Heart left ventricle (tissue), 16 donors: ENCODE measurements around the gene GPRC5A. TPM values are rescaled to one million over a fixed set of nuclear protein-coding genes. Genes with fewer than 3 reads are reported as not detected.

ENCODE experiments used
- ATAC-seq, 4 donors: fragments of 200-7000 bp; cut with Tn5 transposase; one replicate each; pipeline ENCODE4 v1.9.1; 2020 to 2022; ENCODE audit warnings: moderate library complexity in 4 of 4, mild to moderate bottlenecking in 3 of 4, moderate number of reproducible peaks in 1 of 4
- DNase-seq, 5 donors: peaks; one replicate each; pipeline ENCODE4 v3.0.0-alpha.2; 2020
- H3K27ac ChIP-seq, 12 donors: fragments of 200-600 bp; sonication (generic) in 4 of 12; one replicate each; pipeline versions ENCODE4 v1.5.0 to v1.8.0; 2016 to 2022; ENCODE audit warnings: mild to moderate bottlenecking in 2 of 12
- H3K27me3 ChIP-seq, 9 donors: fragments of 200-600 bp; sonication (generic) in 2 of 9; one replicate each; pipeline versions ENCODE4 v1.5.1 to v1.8.0; 2016 to 2022; ENCODE audit warnings: mild to moderate bottlenecking in 3 of 9
- H3K36me3 ChIP-seq, 9 donors: fragments of 200-600 bp; sonication (generic) in 2 of 9; one replicate each; pipeline versions ENCODE4 v1.5.0 to v1.8.0; 2018 to 2022; ENCODE audit warnings: mild to moderate bottlenecking in 2 of 9
- H3K4me1 ChIP-seq, 12 donors: fragments of 200-600 bp; sonication (generic) in 4 of 12; one replicate each; pipeline versions ENCODE4 v1.5.0 to v1.8.0; 2016 to 2022; ENCODE audit warnings: mild to moderate bottlenecking in 3 of 12
- H3K4me3 ChIP-seq, 12 donors: fragments of 200-600 bp; sonication (generic) in 4 of 12; one replicate each; pipeline versions ENCODE4 v1.5.0 to v1.8.0; 2017 to 2022; ENCODE audit warnings: mild to moderate bottlenecking in 9 of 12, moderate library complexity in 4 of 12
- H3K9me3 ChIP-seq, 12 donors: fragments of 200-600 bp; sonication (generic) in 4 of 12; one replicate each; pipeline versions ENCODE4 v1.5.0 to v1.8.0; 2016 to 2022; ENCODE audit warnings: mild to moderate bottlenecking in 1 of 12
- POLR2A ChIP-seq, 2 donors: fragments of 450-650 bp; IDR thresholded peaks; one replicate each; pipeline ENCODE4 v1.6.1; 2017; ENCODE audit warnings: antibody characterized with exemption in 2 of 2, mild to moderate bottlenecking in 2 of 2, moderate library complexity in 2 of 2
- WGBS, 4 donors: extraction: QIAGEN DNeasy Blood & Tissue Kit in 2 of 4; methylation state at CpG; one replicate each; pipeline versions ENCODE4 v1.1.5 to v1.1.7; 2013 to 2018; 5-methylcytosine and 5-hydroxymethylcytosine counted together
- intact Hi-C, 10 donors: fragments of 100-400 bp; cut with DNase I; formaldehyde crosslinking; loops; one replicate each; pipeline versions ENCODE4 v1.11.1 to v1.14.2; 2022
- polyA plus RNA-seq, 2 donors: library from polyadenylated mRNA; stranded (reverse); fragments of 200-250 nt; gene quantifications; one replicate each; pipeline ENCODE4 v1.2.3, GENCODE V29; 2013
- total RNA-seq, 9 donors: library from RNA; depleted of rRNA in 2 of 9; stranded (reverse); fragments of >200 nt in 2 of 9; fragmentation: NEBNext Ultra II Directional in 3 of 9; extraction: Animal tissue kit (Norgen Biotek cat#: 25700) in 3 of 9; gene quantifications; one replicate each; pipeline versions ENCODE4 v1.1.0 to v1.2.4, GENCODE V29; 2016 to 2023
- TF ChIP-seq, protein P1 (sequence below), 12 donors: fragments of 200-600 bp; sonication (generic) in 4 of 12; IDR thresholded peaks; one replicate each; pipeline versions ENCODE4 v1.5.0 to v1.8.0; 2018 to 2022; ENCODE audit warnings: antibody characterized with exemption in 12 of 12, mild to moderate bottlenecking in 5 of 12
- donor health status: ischemic (EF 13 %, LVEDD 7.1; RV severe dilation, severe dysfunction).
- donor health status: healthy with polysubstance abuse.
- donor health status: DM: no; HTN: yes; CAD: no.
- donor health status: DM: no; HTN: no; CAD: no.
- donor health status: ischemic (EF 25% LVEDD 6.9; RV normal size, moderate dysfunction).
- donor health status: ischemic (EF 25% LVEDD 5.7; RV mildly dilated, moderate dysfunction).
- donor health status: healthy.
- donor health status: DM: yes; HTN: yes; CAD: no.
- donor health status: ischemic (EF 35%, LVEDD 5.7; RV mildly dilated, moderate dysfunction).
- donor health status: nonischemic (EF 11% LVEDD 7.7; RV severe dilation, severe dysfunction).
- donor health status: DM: yes; HTN: yes; CAD: no.
- donor health status: PGD.
- donor health status: ischemic (EF 29% LVEDD 5.4; RV normal size, mild dysfunction).
- donor health status: nonischemic (EF 23%, LVEDD 6.1; RV moderate dilation, normal function).

The GPRC5A gene
- total and polyA plus RNA-seq, 11 donors, result 0.27 to 5.3 (median 1.2) TPM

DNA sequence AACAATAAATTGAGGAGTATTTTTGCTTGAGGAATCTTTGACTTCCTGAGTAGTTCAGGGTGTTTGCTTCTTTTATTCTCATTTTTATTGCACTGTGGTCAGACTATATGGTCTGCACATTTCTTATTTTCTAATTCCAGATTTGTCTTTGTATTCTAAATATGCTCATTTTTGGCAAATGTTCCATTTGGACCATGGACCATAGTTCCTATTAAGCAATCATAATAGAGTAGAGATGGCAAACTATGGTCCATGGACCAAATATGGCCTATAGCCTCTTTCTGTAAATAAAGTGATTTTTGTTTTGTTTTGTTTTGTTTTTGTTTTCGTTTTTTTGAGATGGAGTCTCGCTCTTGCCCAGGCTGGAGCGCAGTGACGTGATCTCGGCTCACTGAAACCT, 2.1 kb downstream of the GPRC5A start:
- Histone ChIP-seq H3K36me3 (no peaks in the 10 kb centered on the region), H3K4me1 (peaks cover 0 to 20% (median 10%) of the 10 kb centered on the region in 12 donors), H3K27ac (no peak overlapping the region), H3K4me3 (no peak overlapping the region), H3K9me3 (no peaks in the 10 kb centered on the region), H3K27me3 (peaks cover 0 to 39% (median 11%) of the 10 kb centered on the region in 9 donors)
- intact Hi-C loops, result no loop called here
- no peak for ATAC-seq
- TF ChIP-seq, protein P1, sequence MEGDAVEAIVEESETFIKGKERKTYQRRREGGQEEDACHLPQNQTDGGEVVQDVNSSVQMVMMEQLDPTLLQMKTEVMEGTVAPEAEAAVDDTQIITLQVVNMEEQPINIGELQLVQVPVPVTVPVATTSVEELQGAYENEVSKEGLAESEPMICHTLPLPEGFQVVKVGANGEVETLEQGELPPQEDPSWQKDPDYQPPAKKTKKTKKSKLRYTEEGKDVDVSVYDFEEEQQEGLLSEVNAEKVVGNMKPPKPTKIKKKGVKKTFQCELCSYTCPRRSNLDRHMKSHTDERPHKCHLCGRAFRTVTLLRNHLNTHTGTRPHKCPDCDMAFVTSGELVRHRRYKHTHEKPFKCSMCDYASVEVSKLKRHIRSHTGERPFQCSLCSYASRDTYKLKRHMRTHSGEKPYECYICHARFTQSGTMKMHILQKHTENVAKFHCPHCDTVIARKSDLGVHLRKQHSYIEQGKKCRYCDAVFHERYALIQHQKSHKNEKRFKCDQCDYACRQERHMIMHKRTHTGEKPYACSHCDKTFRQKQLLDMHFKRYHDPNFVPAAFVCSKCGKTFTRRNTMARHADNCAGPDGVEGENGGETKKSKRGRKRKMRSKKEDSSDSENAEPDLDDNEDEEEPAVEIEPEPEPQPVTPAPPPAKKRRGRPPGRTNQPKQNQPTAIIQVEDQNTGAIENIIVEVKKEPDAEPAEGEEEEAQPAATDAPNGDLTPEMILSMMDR (IDR thresholded peaks at IDR 0.05), result no peak
- TF ChIP-seq POLR2A (IDR thresholded peaks at IDR 0.05), result no peak
- WGBS, 4 donors, result 95 to 97% (median 96%) methylated on average over 5 of the region's 5 CpGs
- DNase-seq, result no peak

DNA sequence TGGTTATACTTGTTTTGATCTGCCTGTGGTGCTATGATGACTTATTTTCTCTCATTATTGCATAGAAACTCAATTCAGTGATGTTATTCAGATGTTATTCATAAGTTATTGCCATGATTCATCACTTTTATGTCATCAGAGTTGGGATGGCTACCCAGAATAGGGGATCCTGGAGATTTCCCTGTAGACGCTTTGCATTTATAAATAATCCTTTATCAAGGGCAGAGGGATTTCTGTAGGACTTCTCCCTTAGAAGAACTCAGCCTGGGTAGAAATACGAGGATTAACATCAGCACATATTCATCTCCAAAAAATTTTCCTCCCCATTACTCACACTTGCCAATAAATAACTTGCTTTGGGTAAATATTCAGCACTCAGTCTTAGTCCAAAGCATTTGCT, 4.9 kb downstream of the GPRC5A start:
- H3K36me3 ChIP-seq, result no peaks in the 10 kb centered on the region
- no peaks in the 10 kb centered on the region for H3K9me3 ChIP-seq
- TF ChIP-seq POLR2A (IDR thresholded peaks at IDR 0.05), result no peak
- TF ChIP-seq, protein P1 (IDR thresholded peaks at IDR 0.05), result no peak
- ATAC-seq (no peak), DNase-seq (no peak)
- H3K27me3 ChIP-seq, result peaks cover 0 to 18% (median 5%) of the 10 kb centered on the region in 9 donors
- no peak overlapping the region for H3K4me3 ChIP-seq
- 74 to 84% (median 80%) methylated on average over 2 of the region's 2 CpGs for WGBS, 4 donors
- intact Hi-C loops, result no loop called here
- H3K27ac ChIP-seq, result no peak overlapping the region
- H3K4me1 ChIP-seq, result peaks cover 0 to 22% (median 5%) of the 10 kb centered on the region in 12 donors

DNA sequence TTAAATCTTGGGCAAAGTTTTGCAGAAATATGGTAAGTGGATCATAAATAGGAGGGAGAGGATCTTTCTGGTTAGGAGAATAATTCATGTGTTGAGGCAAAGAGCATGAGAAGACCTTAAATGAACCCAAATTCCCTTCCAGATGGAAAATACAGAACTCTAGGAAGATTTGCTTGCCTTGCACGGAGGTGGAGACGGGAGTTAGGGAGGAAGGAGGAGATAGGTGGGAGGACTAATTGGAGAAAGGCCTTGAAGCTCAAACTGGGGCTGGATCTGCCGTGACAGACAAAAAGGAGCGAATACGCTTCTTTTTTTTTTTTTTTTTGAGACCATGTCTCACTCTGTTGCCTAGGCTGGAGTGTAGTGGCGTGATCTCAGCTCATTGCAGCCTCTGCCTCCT, 5.9 kb downstream of the GPRC5A start:
- ATAC-seq (no peak), DNase-seq (no peak)
- Histone ChIP-seq H3K36me3 (no peaks in the 10 kb centered on the region), H3K4me3 (no peak overlapping the region), H3K4me1 (peaks cover 0 to 15% (median 0%) of the 10 kb centered on the region in 12 donors), H3K27me3 (peaks cover 0 to 12% (median 2%) of the 10 kb centered on the region in 9 donors), H3K9me3 (no peaks in the 10 kb centered on the region), H3K27ac (no peak overlapping the region)
- intact Hi-C loops, result no loop called here
- WGBS, 4 donors, result 76 to 93% (median 84%) methylated on average over 6 of the region's 6 CpGs
- TF ChIP-seq POLR2A (IDR thresholded peaks at IDR 0.05), result no peak
- TF ChIP-seq, protein P1 (IDR thresholded peaks at IDR 0.05), result no peak

DNA sequence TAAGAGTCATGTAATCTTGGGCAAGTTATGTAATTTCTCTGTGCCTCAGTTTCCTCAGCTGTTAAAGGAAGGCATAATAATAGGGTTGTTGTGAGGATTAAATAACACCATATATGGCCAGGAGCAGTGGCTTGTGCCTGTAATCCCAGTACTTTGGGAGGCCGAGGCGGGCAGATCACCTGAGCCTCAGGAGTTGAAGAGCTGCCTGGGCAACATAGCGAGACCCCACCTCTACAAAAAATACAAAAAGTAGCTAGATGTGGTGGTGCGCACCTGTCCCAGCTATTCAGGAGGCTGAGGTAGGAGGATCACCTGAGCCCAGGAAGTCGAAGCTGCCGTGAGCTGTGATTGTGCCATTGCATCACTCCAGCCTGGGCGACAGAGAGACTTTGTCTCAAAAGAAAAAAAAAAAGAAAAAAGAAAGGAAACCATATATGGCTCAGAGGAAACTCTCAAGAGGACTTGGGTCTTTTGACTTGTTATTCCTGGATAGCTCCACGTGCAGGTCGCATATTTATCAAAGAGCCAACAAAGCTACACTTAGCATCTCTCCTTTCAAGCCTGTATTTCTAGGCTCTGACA, 6.9 kb downstream of the GPRC5A start:
- H3K27ac ChIP-seq, result no peak overlapping the region

More for the DNA sequence above, 6.9 kb downstream of the GPRC5A start:
- intact Hi-C loops, result no loop called here
- DNase-seq (no peak), ATAC-seq (no peak)
- H3K36me3 ChIP-seq, result no peaks in the 10 kb centered on the region
- H3K27me3 ChIP-seq, result peaks cover 0 to 4% (median 0%) of the 10 kb centered on the region in 9 donors
- 83 to 89% (median 87%) methylated on average over 9 of the region's 9 CpGs for WGBS, 4 donors
- no peak overlapping the region for H3K4me3 ChIP-seq
- TF ChIP-seq POLR2A (IDR thresholded peaks at IDR 0.05), result no peak
- TF ChIP-seq, protein P1 (IDR thresholded peaks at IDR 0.05), result no peak
- H3K4me1 ChIP-seq, result peaks cover 0 to 15% (median 0%) of the 10 kb centered on the region in 12 donors
- H3K9me3 ChIP-seq, result no peaks in the 10 kb centered on the region
